Measurements from ENCODE around the gene HTRA3.

The HTRA3 gene

DNA sequence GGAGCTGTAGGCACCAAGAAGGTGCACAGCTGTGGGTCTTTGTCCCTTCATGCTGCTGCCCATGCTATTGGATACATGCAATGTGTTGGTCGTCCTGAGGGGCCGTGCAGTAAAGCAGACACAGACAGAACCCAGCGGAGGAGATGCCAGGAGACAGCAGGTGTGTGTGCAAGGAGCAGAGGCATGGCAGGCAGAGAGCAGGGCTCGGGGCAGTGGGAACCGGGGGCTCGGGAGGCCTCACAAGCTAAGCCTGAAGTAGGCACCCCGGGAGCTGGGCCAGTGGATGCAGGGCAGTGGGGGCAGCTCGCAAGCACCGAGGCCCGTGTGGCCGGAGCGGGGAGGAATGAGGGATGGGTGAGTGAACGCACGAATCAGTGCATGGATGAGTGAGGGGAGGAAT lies 13.2 kb downstream of the HTRA3 start:
- DNase-seq: no peak

DNA sequence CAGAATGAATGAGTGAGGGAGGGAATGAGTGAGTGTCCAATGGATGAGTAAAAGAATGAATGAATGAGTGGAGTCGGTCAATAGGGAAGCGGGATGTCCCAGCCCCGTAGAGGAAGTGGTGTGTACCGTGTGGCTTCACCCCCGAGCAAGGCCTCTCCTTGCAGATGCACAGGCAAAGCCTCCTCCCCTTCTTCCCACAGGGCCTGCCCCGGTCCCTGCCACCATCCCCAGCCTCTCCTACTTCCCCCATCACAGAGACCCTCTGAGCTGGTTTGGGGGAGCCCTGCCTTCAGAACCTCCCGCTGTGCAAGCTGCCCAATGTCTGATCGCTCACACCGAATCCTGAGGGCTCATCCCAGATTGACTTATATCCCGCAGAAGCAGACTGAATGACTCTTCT lies 13.6 kb downstream of the HTRA3 start:
- DNase-seq: no peak

DNA sequence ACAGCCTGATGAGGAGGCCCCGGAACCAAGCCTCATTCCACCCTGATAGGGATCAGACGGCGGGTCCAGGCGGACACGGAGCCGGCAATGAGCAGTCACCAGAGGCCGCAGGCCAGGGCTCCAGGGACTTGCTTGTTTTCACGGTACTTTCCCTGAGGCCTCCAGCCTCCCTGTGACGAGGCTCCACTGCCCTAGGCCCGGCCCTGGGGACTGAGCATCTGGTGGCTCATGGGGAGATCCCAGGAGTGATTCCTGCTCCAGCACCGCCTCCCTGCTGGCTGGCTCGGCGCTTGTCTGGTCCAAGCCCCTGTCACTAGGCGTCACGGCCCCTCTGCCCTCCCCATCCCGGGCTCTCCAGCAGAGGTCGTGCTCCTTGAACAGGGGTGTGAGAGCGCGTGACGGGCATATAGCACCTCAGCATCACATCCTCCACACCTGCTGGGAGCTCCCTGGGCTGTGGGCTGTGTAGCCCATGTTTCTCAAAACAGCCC lies 14.1 kb downstream of the HTRA3 start:
- no peak for DNase-seq

DNA sequence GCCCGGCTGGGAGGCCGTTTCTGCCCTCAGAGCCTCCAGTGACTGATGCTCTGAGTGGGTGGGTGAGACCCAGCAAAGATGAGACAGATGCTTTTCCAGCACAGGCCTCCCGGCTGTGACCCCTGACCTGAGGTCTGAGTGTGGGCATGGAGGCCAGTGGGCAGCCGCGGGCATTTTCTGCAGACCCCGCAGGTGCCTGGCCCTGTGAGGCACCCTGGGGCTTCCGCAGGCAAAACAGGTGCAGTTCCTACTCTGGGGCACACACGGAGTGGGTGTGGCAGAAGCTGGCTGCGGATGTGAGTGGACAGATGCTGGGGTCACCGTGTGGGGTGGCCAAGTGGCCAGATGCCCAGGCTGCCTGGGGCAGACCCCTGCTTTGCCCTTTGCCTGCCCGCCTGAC lies 14.8 kb downstream of the HTRA3 start:
- no peak for DNase-seq

DNA sequence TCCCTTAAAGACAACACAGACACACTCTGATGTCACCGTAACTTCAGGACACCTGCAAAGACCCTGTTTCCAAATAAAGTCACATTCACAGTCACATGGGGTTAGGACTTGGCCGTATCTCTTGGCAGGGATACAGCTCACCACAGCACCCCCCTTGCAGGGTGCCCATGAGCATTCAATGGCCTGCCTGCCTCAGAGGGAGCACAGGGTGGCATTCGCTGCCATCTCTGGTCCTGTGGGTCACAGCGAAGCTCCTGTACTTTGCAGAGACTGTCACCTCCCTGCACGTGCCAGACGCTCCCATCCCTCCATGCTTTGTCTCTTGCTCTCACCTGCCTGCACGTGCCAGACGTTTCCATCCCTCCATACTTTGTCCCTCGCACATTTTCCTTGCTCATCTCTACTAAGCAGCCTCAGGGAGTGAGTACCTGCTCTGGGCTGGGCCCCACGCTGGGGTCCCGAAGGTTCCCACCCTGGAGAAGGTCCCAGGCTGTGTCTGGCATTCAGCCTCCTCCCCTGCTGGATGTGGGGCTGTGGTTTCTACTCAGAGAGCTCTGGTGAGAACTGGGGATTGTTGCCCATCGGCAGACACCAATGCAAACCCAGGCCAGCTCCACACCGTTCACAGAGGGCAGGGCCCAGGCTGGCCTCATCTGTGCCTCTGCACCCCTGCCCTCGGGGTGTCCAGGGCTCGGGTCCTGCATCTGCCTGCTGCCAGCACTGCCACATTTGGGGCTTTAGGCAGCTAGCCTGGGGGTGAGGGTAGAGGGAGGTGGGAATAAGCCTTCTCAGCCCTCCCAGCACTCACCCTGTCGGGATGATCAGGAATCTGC lies 15.8 kb downstream of the HTRA3 start:
- no peak for DNase-seq

DNA sequence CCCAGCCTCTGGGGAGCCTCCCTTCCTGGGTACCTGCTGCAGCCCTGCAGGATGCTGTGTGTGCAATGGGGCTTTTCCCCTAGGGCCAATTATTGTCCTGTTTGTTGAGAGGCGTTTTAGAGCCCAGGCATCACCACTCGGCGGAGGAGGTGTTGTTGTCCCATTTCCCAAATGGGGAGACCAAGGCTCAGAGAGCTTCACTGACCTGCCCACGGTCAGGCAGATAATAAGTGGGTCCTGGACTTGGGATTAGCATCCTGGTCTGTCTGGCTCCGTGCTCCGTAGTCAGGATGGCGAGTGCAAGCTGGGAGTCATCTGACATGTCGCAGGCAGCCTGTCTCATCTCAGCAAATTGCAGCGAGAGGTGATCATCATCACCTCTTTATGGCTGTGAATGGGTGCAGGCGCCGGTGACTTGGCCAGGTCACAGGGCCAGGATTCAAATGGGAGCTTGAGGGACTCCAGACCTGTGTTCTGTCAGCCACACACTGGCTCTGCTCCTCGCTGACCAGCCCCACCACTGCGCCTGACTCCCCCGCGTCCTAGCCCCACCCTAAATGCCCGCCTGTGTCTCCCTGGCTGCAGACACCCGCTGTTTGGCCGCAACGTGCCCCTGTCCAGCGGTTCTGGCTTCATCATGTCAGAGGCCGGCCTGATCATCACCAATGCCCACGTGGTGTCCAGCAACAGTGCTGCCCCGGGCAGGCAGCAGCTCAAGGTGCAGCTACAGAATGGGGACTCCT lies 16.6 kb downstream of the HTRA3 start:
- no peak for DNase-seq

DNA sequence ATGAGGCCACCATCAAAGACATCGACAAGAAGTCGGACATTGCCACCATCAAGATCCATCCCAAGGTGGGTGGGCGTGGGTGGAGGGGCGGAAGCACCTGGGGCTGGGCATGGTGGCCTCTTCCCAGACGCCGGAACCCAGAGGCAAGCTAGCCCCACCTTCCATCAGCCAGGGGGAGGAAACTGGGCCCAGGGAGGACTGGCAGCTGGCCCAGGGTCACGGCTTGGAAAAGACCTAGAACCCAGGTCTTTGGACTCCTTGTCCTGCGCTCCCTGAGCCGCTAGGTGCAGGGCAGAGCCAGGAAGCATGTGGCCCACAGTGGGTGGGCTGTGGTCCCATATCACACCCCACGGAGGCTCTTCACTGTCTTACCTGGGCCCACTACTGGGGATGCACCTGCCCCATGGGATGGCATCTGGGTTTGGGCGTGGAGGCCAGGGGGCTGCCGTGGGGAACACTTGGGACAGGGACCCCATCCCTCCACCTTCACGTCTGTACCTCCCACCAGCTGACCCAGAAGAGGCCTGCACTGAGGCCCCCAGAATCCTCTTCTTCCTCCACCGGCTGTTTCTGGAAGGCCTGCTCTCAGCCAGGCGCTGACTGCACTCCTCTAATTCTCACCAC lies 17.3 kb downstream of the HTRA3 start:
- no peak for DNase-seq

DNA sequence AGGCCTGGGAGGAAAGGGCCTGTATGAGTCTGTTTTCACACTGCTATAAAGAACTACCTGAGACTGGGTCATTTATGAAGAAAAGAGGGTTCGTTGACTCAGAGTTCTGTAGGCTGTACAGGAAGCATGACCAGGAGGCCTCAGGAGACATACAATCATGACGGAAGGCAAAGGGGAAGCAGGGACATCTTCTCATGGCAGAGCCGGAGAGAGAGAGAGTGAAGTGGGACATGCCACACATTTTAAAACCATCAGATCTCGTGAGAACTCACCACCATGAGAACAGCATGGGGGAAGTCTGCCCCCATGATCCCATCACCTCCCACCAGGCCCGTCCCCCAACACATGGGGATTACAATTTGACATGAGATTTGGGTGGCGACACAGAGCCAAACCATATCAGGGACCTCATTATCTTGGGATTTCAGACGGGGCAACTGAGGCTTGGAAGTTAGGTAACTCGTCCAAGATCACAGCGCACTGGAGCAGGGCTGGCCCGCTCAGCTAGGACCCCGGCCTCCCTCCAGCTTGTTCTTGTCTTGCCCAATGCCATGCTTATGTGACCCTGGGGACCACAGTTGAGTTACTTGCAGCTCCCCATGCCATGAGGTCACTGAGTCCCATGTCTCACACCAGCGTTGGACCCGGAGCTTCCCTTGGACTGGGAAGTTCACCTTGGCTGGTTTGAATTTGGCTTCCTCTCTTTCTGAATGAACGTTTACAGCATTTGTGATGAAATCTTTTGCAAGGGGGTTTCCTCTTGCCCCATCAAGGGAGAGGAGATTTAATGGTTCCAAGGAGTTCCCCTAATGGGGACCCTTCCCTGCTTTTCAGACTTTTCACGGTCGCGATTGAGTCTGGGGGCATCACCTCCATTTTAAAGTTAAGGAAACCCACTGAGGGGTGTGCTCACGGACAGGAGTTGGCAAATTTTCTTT lies 18.1 kb downstream of the HTRA3 start:
- no peak for DNase-seq

DNA sequence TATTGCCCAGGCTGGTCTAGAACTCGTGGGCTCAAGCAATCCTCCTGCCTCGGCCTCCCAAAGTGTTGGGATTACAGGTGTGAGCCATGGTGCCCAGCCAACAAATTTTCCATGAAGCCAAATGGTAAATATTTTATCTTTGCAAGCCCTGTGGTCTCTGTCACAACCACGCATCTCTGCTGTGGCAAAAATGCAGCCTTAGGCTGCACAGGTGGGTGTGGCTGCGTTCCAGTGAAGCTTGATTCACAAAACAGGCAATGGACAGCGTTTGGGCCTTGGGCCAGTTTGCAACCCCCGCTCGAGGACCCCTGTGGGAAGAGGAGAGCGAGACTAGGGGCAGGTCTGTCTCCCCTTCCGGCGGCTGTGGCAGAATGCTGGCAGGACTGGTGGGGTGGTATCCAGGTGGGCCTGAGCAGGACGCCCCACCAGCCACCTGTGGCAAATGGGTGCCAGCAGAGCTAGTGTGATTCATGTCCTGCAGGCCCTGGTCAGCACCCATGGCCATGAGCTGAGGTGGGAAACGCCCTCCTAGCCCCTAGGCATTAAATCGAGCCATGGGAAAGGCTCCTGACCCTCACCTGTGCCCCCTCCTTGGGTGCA lies 19.7 kb downstream of the HTRA3 start:
- no peak for DNase-seq

DNA sequence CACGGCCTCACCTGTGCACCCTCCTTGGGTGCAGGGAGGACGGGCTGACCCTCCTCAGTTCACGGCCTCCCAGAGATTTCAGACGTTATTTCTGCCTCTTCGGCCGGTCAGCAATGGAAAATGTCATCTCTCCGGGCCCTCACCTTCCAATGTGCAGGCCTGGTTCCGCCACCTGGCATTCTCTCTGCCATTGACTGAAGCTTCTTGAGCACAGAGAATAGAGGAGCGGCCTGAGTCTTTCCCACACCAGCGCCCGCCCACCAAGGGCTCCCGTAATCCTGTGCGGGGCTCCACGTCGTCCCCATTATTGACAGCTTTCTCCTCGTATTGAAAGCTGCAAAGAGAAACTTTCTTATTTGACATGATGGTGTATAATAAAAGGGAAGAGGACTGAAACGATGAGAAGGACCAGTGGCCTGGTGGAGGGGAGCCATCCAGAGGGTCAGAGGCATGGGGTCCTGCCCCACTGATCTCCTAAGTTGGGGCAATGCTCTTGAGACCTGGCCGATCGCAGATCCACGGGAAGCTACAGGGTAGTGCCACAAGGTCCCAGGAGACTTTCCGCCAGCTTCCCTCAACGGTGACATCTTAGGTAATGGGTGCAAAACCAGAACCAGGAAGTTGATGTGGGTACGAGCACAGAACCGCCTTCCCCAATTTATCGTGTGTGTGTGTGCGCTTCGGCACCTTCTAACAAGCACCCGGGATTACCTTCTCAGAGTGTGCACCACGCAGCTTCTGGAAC lies 20.6 kb downstream of the HTRA3 start:
- DNase-seq: no peak

DNA sequence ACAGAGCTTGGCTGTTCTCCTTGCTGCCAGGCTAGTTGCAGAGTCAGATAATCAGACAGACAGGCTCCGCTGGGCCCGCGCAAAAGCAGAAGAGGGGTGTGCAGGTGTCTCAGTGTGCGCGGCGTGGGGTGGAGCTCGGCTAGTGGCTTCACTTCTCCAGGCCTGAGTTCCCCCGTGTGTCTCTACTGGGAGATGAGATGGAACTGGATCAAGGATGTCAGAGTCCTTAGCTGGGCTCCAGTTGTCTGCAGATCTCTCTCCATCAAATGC lies 21.1 kb downstream of the HTRA3 start:
- DNase-seq: no peak

DNA sequence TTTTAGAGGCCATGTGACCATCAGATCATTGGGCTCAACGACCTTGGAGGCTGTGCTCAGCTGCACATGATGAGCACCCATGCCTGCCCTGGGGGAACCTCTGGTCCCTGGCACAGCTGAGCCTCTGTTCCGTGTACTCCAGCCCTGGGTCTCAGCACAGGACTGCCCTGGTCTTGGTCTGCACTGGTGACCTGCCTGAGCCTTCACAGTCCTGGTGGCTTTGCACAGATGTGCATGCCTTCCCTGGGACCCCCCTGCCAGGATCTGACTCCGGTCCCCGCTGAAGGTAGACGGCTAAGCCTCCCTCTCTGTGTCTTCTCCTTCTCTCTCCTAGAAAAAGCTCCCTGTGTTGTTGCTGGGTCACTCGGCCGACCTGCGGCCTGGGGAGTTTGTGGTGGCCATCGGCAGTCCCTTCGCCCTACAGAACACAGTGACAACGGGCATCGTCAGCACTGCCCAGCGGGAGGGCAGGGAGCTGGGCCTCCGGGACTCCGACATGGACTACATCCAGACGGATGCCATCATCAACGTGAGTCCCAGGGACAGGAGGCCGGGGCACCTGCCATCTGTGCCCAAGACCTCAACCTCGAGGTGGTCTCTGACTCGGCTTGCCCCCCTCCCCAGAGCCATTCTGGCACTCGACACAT lies 21.6 kb downstream of the HTRA3 start:
- DNase-seq: no peak

DNA sequence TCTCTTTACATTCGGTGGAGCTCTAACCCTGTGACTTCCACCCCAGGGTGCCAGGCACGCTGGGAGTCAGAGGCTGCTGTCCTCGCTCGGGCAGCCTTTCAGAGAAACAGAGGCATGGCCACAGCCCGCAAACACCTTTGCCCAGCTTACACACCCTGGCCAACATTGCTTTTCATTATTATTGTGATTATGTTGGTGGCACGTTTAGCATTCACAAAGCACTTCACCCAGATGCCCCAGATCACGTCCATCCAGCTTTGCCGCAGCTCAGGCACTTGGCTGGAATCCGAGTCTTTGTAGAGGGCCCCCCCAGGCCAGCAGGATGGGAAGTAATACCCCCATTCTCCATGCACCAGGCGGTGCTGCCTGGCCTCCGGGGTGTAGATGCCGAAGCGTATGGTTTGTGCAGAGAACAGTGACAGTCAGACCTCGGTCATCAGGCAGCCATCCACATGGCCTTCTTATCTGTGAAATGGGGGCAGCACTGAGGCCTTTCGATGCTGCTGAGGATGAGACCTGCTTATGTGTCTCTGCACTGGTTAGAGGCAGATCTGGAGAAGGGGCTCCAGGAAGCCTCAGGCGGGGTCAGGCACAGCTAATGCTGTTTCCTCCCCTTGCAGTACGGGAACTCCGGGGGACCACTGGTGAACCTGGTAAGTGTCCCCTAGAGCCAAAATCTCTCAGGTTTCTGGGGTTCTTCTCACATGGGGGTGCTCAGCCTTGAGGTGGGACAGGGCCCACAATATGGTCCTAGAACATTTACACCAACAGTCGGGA lies 22.3 kb downstream of the HTRA3 start:
- DNase-seq: no peak

DNA sequence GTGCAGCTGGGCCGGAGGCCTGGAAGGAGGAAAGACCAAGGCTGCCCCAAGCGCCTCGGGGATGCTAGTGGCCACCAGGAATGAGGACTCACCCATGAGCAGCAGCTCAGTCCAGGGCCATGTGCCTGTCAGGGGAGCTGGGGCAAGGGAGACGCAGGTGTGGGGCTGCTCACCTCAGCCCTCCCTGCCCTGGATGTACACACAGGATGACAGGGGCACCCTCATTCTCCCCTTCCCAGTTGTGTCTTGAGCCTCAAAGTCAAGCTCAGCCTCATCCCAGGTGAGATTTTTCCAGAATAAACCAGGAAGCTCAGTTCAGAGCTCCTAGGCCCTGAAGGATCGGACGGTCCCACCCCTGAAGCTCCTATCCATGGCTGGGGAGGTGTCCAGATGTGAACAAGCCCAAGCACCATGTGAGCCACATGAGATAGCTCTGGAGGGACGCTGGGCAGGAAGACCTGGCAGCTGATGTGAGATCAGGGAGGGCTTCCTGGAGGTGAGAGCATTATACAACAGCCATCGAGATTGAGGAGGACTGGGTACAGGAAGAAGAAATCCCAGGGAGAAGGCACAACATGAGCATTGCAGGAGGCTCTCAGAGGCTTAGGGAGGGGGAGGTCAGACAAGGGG lies 23.0 kb downstream of the HTRA3 start:
- DNase-seq: no peak

DNA sequence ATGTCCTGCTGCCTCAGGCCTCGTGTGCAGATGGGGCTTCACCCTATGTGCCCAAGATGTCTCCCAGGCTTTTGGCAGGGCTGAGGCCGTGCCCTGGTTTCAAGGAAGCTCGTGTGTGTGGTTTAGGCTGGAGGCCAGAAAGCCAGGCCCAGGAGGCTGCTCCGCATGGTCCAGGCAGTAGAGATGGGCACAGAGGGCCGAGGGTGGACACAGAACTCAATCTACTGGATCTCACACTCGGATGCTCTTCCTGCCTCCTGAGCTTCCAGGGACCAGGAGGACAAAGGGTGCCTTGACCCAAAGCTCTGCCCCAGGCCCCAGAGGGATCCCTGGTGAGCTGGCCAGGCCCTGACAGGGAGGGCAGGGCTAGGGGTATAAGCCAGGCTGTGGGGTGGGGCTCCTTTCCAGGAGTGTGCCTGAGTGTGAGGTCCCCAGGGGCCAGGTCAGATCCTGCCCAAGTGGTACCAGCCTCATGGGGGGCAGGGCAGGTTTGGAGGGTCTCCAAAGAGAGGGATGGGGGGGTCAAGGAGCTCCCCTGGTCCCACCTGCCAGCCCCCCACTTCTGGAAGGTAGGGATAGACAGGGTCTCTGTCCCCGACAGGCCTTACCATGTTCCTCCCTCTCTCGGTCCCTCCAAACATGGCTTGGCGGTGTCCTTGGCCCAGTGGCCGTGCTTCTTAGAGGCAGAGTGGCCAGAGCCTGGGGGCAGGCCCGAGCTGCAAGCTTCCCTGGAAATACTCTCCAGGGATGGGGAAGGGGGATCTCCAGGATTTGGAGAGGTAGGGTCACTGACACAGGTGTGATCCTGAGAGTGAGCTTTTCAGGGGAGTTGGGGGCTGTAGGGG lies 23.8 kb downstream of the HTRA3 start:
- no peak for DNase-seq

DNA sequence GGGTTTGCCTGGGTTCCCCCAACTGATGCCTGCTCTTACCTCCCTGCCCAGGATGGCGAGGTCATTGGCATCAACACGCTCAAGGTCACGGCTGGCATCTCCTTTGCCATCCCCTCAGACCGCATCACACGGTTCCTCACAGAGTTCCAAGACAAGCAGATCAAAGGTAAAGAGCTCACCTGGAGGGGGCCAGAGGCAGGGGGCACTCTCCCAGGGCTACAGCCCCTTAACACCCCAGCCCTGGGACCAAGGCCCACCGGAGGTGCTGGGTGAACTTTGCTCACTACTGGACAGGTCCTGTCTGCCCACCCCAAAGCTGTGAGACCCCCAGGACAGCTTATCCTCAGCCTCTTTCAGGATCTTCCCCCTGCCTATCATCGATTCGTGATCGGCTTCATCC lies 24.5 kb downstream of the HTRA3 start:
- DNase-seq: no peak

DNA sequence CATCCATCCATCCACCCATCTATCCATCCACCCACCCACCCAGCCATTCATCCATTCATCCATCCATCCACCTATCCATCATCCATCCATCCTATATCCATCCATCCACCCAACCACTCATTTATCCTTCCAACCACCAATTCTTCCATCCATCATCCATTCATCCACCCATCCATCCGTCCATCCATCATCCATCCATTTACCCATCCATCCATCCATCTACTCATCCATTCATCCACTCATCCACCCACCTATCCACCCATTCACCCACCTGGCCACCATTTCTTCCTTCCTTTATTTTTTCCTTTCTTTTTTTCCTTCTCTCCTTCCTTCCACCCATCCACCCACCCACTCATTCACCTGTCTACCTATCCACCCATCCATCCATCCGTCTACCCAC lies 25.2 kb downstream of the HTRA3 start:
- DNase-seq: no peak

DNA sequence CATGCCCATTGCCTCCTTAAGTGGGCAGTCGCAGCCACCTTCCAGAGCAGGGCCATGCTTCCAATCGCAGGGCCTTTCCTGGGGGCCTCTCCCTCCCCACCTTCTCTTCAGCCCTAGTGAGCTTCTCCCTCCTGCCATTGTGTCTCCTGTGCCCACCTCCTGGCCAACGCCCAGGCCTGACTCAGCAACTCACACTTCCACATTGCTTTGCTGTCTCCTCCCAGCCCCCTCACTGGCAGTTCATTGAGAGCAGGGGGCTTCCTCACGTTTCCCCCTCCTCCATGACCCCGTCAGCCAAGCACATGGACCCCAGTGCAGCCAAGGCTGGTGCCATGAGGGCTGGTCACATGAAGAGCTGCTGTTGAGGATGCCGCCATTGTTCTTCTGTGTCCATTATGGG lies 25.9 kb downstream of the HTRA3 start:
- no peak for DNase-seq

DNA sequence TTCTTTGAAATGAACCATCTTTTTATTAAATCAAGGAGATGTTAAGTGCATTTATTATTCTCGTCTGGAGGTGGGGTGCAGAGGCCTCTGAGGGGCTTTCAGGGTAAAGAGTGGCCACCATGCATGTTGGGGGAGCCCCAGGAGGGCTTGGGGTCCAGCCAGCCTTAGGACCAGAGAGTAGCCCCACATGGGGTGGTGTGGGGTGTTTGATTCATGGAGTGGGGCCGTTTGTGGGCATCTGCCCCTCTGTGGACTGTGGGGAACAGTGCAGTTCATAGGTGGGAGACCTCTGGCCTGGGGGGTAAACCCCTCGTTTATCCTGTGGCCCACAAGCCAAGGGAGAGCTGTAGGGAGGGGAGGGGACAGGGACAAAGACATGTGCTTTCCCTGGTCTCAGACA lies 26.9 kb downstream of the HTRA3 start:
- DNase-seq: no peak
